Brain microvascular endothelial cell (primary cell): Measurements from ENCODE around the gene CPA4.

ENCODE experiments used
- DNase-seq: peaks from one replicate; pipeline ENCODE4 v3.0.0-alpha.2; 2020
- H3K27ac ChIP-seq: fragments of 250-450 bp; sonication (Bioruptor Pico); 2 replicates; pipeline ENCODE4 v1.5.1; 2020; ENCODE audit warnings: mild to moderate bottlenecking, moderate library complexity
- H3K27me3 ChIP-seq: fragments of 250-450 bp; sonication (Bioruptor Pico); replicated peaks from 2 replicates; pipeline ENCODE4 v1.5.1; 2020; ENCODE audit warnings: mild to moderate bottlenecking
- H3K36me3 ChIP-seq: fragments of 250-450 bp; sonication (Bioruptor Pico); replicated peaks from 2 replicates; pipeline ENCODE4 v1.5.1; 2020; ENCODE audit warnings: mild to moderate bottlenecking
- H3K4me3 ChIP-seq: 2 replicates; pipeline ENCODE4 v1.5.1; 2011; ENCODE audit warnings: low read depth, mild to moderate bottlenecking, control low read depth, low read length, moderate library complexity
- in situ Hi-C: cut with HindIII; loops from 2 replicates; pipeline ENCODE4 v1.10.0; 2017; ENCODE audit warnings: low sequenced_read_pairs, low pct_ligation_motif_present
- TF ChIP-seq, protein P1 (sequence below): IDR thresholded peaks from 2 replicates; pipeline ENCODE4 v1.5.1; 2011; ENCODE audit warnings: low read depth, mild to moderate bottlenecking, moderate library complexity, low read length, control low read depth, inconsistent platforms; ENCODE audit errors: missing control alignments

The CPA4 gene

DNA sequence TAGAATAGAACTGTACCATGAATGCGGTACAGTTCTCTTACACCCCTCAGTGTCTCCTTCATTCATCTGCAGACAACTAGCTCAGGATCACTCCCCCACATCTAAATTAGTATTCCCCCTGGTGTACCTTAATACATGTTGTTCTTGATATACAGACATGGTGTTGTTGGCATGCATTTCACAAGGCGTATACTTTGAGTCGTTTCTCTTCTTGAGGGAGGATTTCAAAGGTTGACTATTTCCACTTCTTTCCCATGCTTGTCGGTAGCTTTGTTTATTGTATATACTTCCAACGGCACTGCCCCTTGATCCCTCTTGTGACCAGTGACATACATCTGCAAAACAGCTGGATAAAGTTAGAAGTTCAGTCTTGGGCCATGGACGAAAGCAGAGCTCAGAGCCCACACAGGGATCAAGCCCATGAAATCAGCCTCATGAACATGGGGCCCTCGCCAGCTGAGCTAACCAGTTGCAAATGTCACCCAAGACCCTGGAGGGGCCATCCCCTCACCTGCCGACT is 8.6 kb downstream of the CPA4 start:
- no peak overlapping the region for H3K4me3 ChIP-seq
- no peak for DNase-seq
- H3K27me3 ChIP-seq, result no peaks in the 10 kb centered on the region
- in situ Hi-C loops, result no loop called here
- peaks cover 48% of the 10 kb centered on the region for H3K36me3 ChIP-seq
- TF ChIP-seq, protein P1, sequence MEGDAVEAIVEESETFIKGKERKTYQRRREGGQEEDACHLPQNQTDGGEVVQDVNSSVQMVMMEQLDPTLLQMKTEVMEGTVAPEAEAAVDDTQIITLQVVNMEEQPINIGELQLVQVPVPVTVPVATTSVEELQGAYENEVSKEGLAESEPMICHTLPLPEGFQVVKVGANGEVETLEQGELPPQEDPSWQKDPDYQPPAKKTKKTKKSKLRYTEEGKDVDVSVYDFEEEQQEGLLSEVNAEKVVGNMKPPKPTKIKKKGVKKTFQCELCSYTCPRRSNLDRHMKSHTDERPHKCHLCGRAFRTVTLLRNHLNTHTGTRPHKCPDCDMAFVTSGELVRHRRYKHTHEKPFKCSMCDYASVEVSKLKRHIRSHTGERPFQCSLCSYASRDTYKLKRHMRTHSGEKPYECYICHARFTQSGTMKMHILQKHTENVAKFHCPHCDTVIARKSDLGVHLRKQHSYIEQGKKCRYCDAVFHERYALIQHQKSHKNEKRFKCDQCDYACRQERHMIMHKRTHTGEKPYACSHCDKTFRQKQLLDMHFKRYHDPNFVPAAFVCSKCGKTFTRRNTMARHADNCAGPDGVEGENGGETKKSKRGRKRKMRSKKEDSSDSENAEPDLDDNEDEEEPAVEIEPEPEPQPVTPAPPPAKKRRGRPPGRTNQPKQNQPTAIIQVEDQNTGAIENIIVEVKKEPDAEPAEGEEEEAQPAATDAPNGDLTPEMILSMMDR, result no peak
- no peak overlapping the region for H3K27ac ChIP-seq

GRCh38 chr7:130302649-130303048 is 9.7 kb downstream of the CPA4 start:
- no peaks in the 10 kb centered on the region for H3K27me3 ChIP-seq
- in situ Hi-C loops, result no loop called here
- TF ChIP-seq, protein P1, result no peak

DNA sequence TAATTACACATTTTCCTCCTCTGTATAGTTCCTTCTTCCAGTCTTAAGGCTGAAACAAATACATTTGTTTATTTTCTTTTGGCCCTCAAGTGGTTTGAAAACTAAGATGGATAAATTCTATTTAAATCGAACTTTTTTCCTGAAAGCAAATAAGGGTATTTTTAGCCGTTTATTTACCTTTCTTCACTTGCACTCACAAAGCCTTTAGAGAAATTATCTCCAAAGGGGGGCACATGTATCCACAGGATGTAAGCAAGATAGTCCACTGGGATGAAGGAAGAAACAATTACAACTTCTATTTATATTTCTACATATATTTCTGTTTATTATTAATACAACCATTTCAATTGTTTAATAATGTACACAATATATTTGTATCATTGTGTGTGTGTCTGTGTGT is 10.2 kb downstream of the CPA4 start:
- peaks cover 54% of the 10 kb centered on the region for H3K36me3 ChIP-seq
- no peak overlapping the region for H3K27ac ChIP-seq
- no peak overlapping the region for H3K4me3 ChIP-seq
- in situ Hi-C loops, result no loop called here
- H3K27me3 ChIP-seq, result no peaks in the 10 kb centered on the region
- TF ChIP-seq, protein P1, result no peak
- DNase-seq, result no peak

More at GRCh38 chr7:130302649-130303048, 9.7 kb downstream of the CPA4 start:
- Histone ChIP-seq H3K4me3 (no peak overlapping the region), H3K36me3 (peaks cover 52% of the 10 kb centered on the region), H3K27ac (no peak overlapping the region)
- DNase-seq, result no peak

DNA sequence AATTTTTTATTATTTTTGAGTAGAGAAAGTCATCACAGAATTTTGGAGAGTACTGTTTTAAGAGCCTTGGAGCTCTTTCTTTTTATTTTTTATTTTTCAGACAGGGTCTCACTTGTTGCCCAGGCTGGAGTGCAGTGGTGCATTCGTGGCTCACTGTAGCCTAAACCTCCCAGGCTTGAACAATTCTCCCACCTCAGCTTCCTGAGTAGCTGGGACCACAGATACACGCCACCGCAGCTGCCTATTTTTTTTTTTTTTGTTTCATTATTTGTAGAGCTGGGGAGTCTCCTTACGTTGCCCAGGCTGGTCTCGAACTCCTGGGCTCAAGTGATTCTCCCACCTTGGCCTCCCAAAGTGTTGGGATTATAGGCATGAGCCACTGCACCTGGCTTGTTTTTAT is 10.6 kb downstream of the CPA4 start:
- TF ChIP-seq, protein P1, result no peak
- Histone ChIP-seq H3K36me3 (peaks cover 54% of the 10 kb centered on the region), H3K27ac (no peak overlapping the region), H3K4me3 (no peak overlapping the region), H3K27me3 (no peaks in the 10 kb centered on the region)
- no peak for DNase-seq
- in situ Hi-C loops, result no loop called here

DNA sequence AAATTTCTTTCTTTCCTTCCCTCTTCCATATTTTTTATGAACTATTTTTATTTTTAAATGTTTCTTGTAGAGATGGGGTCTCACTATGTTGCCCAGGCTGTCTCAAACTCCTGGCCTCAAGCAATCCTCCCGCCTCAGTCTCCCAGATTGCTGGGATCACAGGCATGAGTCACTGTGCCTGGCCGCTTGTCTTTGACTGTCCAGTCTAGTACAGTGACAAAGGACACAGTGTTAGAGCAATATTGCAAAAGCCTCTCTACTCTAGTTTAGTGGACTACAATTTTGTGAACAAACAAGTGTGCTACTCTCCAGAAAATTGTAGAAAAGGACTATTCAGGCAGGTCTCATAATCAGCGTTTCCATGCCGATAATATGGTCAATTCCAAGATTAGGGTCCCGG is 11.0 kb downstream of the CPA4 start:
- no peak for DNase-seq
- no peaks in the 10 kb centered on the region for H3K27me3 ChIP-seq
- H3K4me3 ChIP-seq, result no peak overlapping the region
- TF ChIP-seq, protein P1, result no peak
- H3K36me3 ChIP-seq, result peaks cover 50% of the 10 kb centered on the region
- in situ Hi-C loops, result no loop called here
- H3K27ac ChIP-seq, result no peak overlapping the region

DNA sequence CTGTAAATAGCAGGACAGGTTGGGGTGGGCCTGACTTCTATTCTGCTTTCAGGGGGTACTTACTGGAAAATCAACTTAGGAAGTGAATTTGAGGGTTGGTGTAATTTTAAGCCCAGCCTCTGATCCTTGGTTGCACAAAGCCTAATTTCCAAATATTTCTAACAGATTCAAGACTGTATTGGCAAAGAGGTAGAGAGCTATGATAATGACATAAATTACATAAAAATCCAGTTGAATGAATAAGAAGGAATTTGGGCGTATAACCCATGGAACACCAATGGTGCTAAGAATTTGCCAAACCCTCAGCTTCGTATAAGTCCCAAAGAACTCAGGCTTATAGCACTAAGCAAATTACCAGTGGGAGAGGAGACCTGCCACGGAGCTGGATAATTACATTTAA is 11.9 kb downstream of the CPA4 start:
- H3K27me3 ChIP-seq, result no peaks in the 10 kb centered on the region
- H3K4me3 ChIP-seq, result no peak overlapping the region
- in situ Hi-C loops, result no loop called here
- DNase-seq, result no peak
- TF ChIP-seq, protein P1, result no peak
- H3K36me3 ChIP-seq, result peaks cover 47% of the 10 kb centered on the region
- no peak overlapping the region for H3K27ac ChIP-seq
